ENCODE data around the gene TEX26.

Gene TEX26

GRCh38 chr13:30927595-30927994 lies 4.9 kb upstream of the TEX26 start:
- no peak overlapping the region for H3K4me3 ChIP-seq (ENCODE audit: low read depth, low read length)
- TF ChIP-seq, protein P1, sequence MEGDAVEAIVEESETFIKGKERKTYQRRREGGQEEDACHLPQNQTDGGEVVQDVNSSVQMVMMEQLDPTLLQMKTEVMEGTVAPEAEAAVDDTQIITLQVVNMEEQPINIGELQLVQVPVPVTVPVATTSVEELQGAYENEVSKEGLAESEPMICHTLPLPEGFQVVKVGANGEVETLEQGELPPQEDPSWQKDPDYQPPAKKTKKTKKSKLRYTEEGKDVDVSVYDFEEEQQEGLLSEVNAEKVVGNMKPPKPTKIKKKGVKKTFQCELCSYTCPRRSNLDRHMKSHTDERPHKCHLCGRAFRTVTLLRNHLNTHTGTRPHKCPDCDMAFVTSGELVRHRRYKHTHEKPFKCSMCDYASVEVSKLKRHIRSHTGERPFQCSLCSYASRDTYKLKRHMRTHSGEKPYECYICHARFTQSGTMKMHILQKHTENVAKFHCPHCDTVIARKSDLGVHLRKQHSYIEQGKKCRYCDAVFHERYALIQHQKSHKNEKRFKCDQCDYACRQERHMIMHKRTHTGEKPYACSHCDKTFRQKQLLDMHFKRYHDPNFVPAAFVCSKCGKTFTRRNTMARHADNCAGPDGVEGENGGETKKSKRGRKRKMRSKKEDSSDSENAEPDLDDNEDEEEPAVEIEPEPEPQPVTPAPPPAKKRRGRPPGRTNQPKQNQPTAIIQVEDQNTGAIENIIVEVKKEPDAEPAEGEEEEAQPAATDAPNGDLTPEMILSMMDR (IDR thresholded peaks at IDR 0.05; ENCODE audit: insufficient read depth, low read depth, low read length, missing control alignments), result no peak
- DNase-seq (ENCODE audit: low read depth), result no peak

- TF ChIP-seq, protein P1 (IDR thresholded peaks at IDR 0.05; ENCODE audit: insufficient read depth, low read depth, low read length, missing control alignments), result no peak
- H3K4me3 ChIP-seq (ENCODE audit: low read depth, low read length), result no peak overlapping the region
- DNase-seq (ENCODE audit: low read depth), result no peak
These were observed 3.5 kb upstream of the TEX26 start for GRCh38 chr13:30928978-30929377.

GRCh38 chr13:30933354-30933670 lies 856 bp downstream of the TEX26 start:
- H3K4me3 ChIP-seq (ENCODE audit: low read depth, low read length), result no peak overlapping the region
- TF ChIP-seq, protein P1 (IDR thresholded peaks at IDR 0.05; ENCODE audit: insufficient read depth, low read depth, low read length, missing control alignments), result no peak
- DNase-seq (ENCODE audit: low read depth), result no peak

GRCh38 chr13:30934381-30934780 lies 1.9 kb downstream of the TEX26 start:
- no peak overlapping the region for H3K4me3 ChIP-seq (ENCODE audit: low read depth, low read length)
- TF ChIP-seq, protein P1 (IDR thresholded peaks at IDR 0.05; ENCODE audit: insufficient read depth, low read depth, low read length, missing control alignments), result no peak
- DNase-seq (ENCODE audit: low read depth), result peak; percentile 9

- TF ChIP-seq, protein P1 (IDR thresholded peaks at IDR 0.05; ENCODE audit: insufficient read depth, low read depth, low read length, missing control alignments), result no peak
- DNase-seq (ENCODE audit: low read depth), result no peak
These were observed 2.3 kb downstream of the TEX26 start for GRCh38 chr13:30934803-30935202.

DNA sequence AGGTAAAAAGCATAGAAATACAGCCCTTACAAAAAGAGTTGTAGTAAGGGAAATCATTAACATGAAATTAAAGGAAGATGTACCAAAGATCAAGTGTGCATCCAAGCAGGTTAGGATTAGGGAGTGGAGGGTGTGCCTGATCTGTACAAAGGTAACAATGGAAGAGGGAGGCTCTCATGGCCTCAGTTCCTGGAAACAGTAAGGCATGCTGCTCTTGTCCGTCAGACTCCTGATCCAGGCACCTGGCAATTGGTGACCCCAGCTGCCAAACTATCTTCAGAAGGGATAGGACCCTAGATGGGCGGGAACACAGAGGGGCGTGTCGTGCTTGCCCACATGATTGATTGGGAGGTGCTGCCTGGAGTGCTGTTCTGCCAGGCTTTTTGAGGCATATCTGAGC lies 4.5 kb downstream of the TEX26 start:
- H3K4me3 ChIP-seq (ENCODE audit: low read depth, low read length), result no peak overlapping the region
- DNase-seq (ENCODE audit: low read depth), result no peak
- TF ChIP-seq, protein P1 (IDR thresholded peaks at IDR 0.05; ENCODE audit: insufficient read depth, low read depth, low read length, missing control alignments), result no peak

More at GRCh38 chr13:30934803-30935202, 2.3 kb downstream of the TEX26 start:
- H3K4me3 ChIP-seq (ENCODE audit: low read depth, low read length), result no peak overlapping the region

DNA sequence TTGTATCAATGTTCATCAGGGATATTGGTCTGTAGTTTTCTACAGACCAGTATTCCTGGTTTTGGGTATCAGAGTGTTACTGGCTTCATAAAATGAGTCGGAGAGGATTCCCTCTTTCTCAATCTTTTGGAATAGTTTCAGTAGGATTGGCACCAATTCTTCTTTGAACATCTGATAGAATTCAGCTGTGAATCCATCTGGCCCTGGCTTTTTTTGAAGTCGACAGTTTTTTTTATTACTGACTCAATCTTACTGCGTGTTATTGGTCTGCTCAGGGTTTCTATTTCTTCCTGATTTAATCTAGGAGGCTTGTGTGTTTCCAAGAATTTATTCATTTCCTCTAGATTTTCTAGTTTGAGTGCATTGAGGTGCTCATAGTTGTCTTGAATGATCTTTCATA lies 11.4 kb downstream of the TEX26 start:
- no peak overlapping the region for H3K4me3 ChIP-seq (ENCODE audit: low read depth, low read length)
- TF ChIP-seq, protein P1 (IDR thresholded peaks at IDR 0.05; ENCODE audit: insufficient read depth, low read depth, low read length, missing control alignments), result no peak
- no peak for DNase-seq (ENCODE audit: low read depth)
